Mesothelial cell of epicardium (in vitro differentiated cells): ENCODE results near the gene RASSF1. TPM values are rescaled to one million over a fixed set of nuclear protein-coding genes. Genes with fewer than 3 reads are reported as not detected.

Source experiments
- DNase-seq, 2 experiments: peaks; one replicate each; pipeline ENCODE4 v3.0.0; 2021; ENCODE audit warnings: low spot score in 2 of 2; ENCODE audit not compliant: unreplicated experiment in 2 of 2
- H3K27ac Mint-ChIP-seq: 2 replicates; pipeline ENCODE4 v1.8.0; 2021; ENCODE audit warnings: mixed read lengths
- H3K27me3 Mint-ChIP-seq: 2 replicates; pipeline ENCODE4 v1.8.0; 2021; ENCODE audit warnings: low read depth, mixed read lengths
- H3K36me3 Mint-ChIP-seq: 2 replicates; pipeline ENCODE4 v1.8.0; 2021; ENCODE audit warnings: mixed read lengths
- H3K4me1 Mint-ChIP-seq: 2 replicates; pipeline ENCODE4 v1.8.0; 2021; ENCODE audit warnings: mixed read lengths
- H3K4me3 Mint-ChIP-seq: 2 replicates; pipeline ENCODE4 v1.8.0; 2021; ENCODE audit warnings: mild to moderate bottlenecking, moderate library complexity, mixed read lengths
- H3K9me3 Mint-ChIP-seq: 2 replicates; pipeline ENCODE4 v1.8.0; 2021; ENCODE audit warnings: mixed read lengths
- CTCF ChIP-seq: fragments of 200-600 bp; sonication (generic); IDR thresholded peaks from one replicate; pipeline ENCODE4 v1.5.0; 2021; ENCODE audit warnings: antibody characterized with exemption; ENCODE audit not compliant: unreplicated experiment
- total RNA-seq: library from RNA; stranded (reverse); gene quantifications from 3 replicates; pipeline ENCODE4 v1.2.1, GENCODE V29; 2021

RASSF1 gene
- total RNA-seq, 1 donor from 2014 or later: 15.4 TPM

- H3K9me3 Mint-ChIP-seq: no peaks in the 10 kb centered on the region
- no peaks in the 10 kb centered on the region for H3K36me3 Mint-ChIP-seq
- H3K4me3 Mint-ChIP-seq: peak within 1 kb of the TSS; percentile 59
- H3K4me1 Mint-ChIP-seq: peaks cover 19% of the 10 kb centered on the region
- peak in 1 of 2 experiments; percentile 68 for DNase-seq
- TF ChIP-seq CTCF: no peak
- H3K27me3 Mint-ChIP-seq: peaks cover 50% of the 10 kb centered on the region
- H3K27ac Mint-ChIP-seq: no peak within 1 kb of the TSS
Observed at GRCh38 chr3:50345586-50346234, 5.1 kb upstream of the RASSF1 start, which contains the start of gene ZMYND10. Gene ZMYND10 (minus strand): TSS chr3:50345732. CDS start chr3:50345579, 153 bp downstream.

- H3K36me3 Mint-ChIP-seq: no peaks in the 10 kb centered on the region
- peaks cover 56% of the 10 kb centered on the region for H3K27me3 Mint-ChIP-seq
- no peaks in the 10 kb centered on the region for H3K9me3 Mint-ChIP-seq
- H3K27ac Mint-ChIP-seq: no peak overlapping the region
- peak overlapping the region; percentile 59 for H3K4me3 Mint-ChIP-seq
- no peak for TF ChIP-seq CTCF
- DNase-seq: no peak
- H3K4me1 Mint-ChIP-seq: peaks cover 14% of the 10 kb centered on the region
Observed at GRCh38 chr3:50345008-50345407, 4.4 kb upstream of the RASSF1 start.

GRCh38 chr3:50342813-50343633 is 2.4 kb upstream of the RASSF1 start:
- TF ChIP-seq CTCF: no peak
- no peak for DNase-seq
- peaks cover 27% of the 10 kb centered on the region for H3K4me1 Mint-ChIP-seq
- H3K9me3 Mint-ChIP-seq: no peaks in the 10 kb centered on the region
- peaks cover 71% of the 10 kb centered on the region for H3K27me3 Mint-ChIP-seq
- no peaks in the 10 kb centered on the region for H3K36me3 Mint-ChIP-seq
- no peak overlapping the region for H3K27ac Mint-ChIP-seq
- H3K4me3 Mint-ChIP-seq: no peak overlapping the region

- Mint-ChIP-seq H3K9me3 (no peaks in the 10 kb centered on the region), H3K27ac (no peak overlapping the region), H3K36me3 (no peaks in the 10 kb centered on the region), H3K27me3 (peaks cover 71% of the 10 kb centered on the region), H3K4me3 (no peak overlapping the region), H3K4me1 (peaks cover 31% of the 10 kb centered on the region)
- no peak for DNase-seq
- no peak for TF ChIP-seq CTCF
Observed at GRCh38 chr3:50341996-50342650, 1.5 kb upstream of the RASSF1 start.

GRCh38 chr3:50341537-50341936 is 901 bp upstream of the RASSF1 start:
- Mint-ChIP-seq H3K27ac (no peak overlapping the region), H3K9me3 (no peaks in the 10 kb centered on the region), H3K4me3 (peak overlapping the region; percentile 55), H3K27me3 (peaks cover 71% of the 10 kb centered on the region), H3K36me3 (no peaks in the 10 kb centered on the region), H3K4me1 (peaks cover 32% of the 10 kb centered on the region)
- no peak for TF ChIP-seq CTCF
- no peak for DNase-seq
